Endothelial cell of umbilical vein (primary cell): Measurements from ENCODE around the gene MYL2. TPM values are rescaled to one million over a fixed set of nuclear protein-coding genes. Genes with fewer than 3 reads are reported as not detected.

Experiments used
- BruUV-seq: library from RNA; stranded (reverse); fragments of 400-500 nt; replicated peaks from 2 replicates; lab custom pipeline; 2021; lab: Mats Ljungman, UMichigan
- CTCF ChIA-PET: fragments of 300-600, 350-600 bp; sonication (Branson Sonifier 250); formaldehyde crosslinking; loops from one replicate; lab custom pipeline; 2021; ENCODE audit warnings: antibody characterized with exemption, inconsistent platforms; lab: Charles Lee
- POLR2A ChIA-PET: fragments of 300-600, 350-600 bp; sonication (Branson Sonifier 250); formaldehyde crosslinking; loops from one replicate; lab custom pipeline; 2021; ENCODE audit warnings: antibody characterized with exemption, inconsistent platforms; lab: Charles Lee
- DNase-seq: peaks from one replicate; pipeline ENCODE4 v3.0.0-alpha.2; 2011; ENCODE audit warnings: low read depth, low spot score
- FAIRE-seq: peaks from 2 replicates; lab custom pipeline; 2011; peaks lifted over from hg19 to GRCh38; lab: Jason Lieb, UNC
- H2AFZ ChIP-seq: 2 replicates; pipeline ENCODE4 v1.6.0; 2012; ENCODE audit warnings: low read depth, low read length, control low read depth, inconsistent platforms
- H3K27ac ChIP-seq: 2 replicates; pipeline ENCODE4 v1.5.1; 2011; ENCODE audit warnings: low read depth, mild to moderate bottlenecking, control low read depth, low read length, moderate library complexity; ENCODE audit not compliant: insufficient read depth
- H3K27me3 ChIP-seq, 2 experiments: 2 replicates each; pipeline versions ENCODE4 v1.6.0 to v1.6.1; 2011; ENCODE audit warnings: low read length in 2 of 2, mixed read lengths in 1 of 2; ENCODE audit not compliant: control insufficient read depth in 2 of 2, insufficient read depth in 2 of 2
- H3K36me3 ChIP-seq, 2 experiments: 2 replicates in 1 of 2; 3 replicates in 1 of 2; pipeline ENCODE4 v1.5.1; 2011; ENCODE audit warnings: low read length in 2 of 2, mild to moderate bottlenecking in 1 of 2, moderate library complexity in 1 of 2; ENCODE audit not compliant: control insufficient read depth in 2 of 2, insufficient read depth in 2 of 2; ENCODE audit errors: extremely low read depth in 1 of 2
- H3K4me1 ChIP-seq: 3 replicates; pipeline ENCODE4 v1.5.1; 2011; ENCODE audit warnings: mild to moderate bottlenecking, low read length; ENCODE audit not compliant: control insufficient read depth, insufficient read depth; ENCODE audit errors: extremely low read depth
- H3K4me2 ChIP-seq: 2 replicates; pipeline ENCODE4 v1.6.1; 2011; ENCODE audit warnings: low read length, control low read depth, mixed read lengths; ENCODE audit not compliant: insufficient read depth
- H3K4me3 ChIP-seq, 3 experiments: fragments of 200-600 bp in 1 of 3; sonication (generic), shearing (Covaris generic) in 1 of 3; replicated peaks in 1 of 3; 2 replicates each; pipeline ENCODE4 v1.5.1; 2011 to 2016; ENCODE audit warnings: control low read depth in 3 of 3, low read length in 3 of 3, mild to moderate bottlenecking in 2 of 3, inconsistent platforms in 1 of 3, low read depth in 1 of 3, moderate library complexity in 1 of 3; ENCODE audit not compliant: insufficient read depth in 1 of 3
- H3K79me2 ChIP-seq: 2 replicates; pipeline ENCODE4 v1.6.0; 2012; ENCODE audit warnings: low read length, inconsistent platforms; ENCODE audit not compliant: control insufficient read depth, insufficient read depth
- H3K9ac ChIP-seq: replicated peaks from 2 replicates; pipeline ENCODE3; 2011; ENCODE audit warnings: low read length, control low read depth; ENCODE audit not compliant: insufficient read depth; ENCODE audit errors: extremely low read depth
- H3K9me1 ChIP-seq: replicated peaks from 3 replicates; pipeline ENCODE4 v1.6.0; 2011; ENCODE audit warnings: mild to moderate bottlenecking, low read length; ENCODE audit not compliant: control insufficient read depth, insufficient read depth; ENCODE audit errors: extremely low read depth
- H3K9me3 ChIP-seq: replicated peaks from 2 replicates; pipeline ENCODE4 v1.5.1; 2012; ENCODE audit warnings: low read length, inconsistent platforms; ENCODE audit not compliant: control insufficient read depth, insufficient read depth
- H4K20me1 ChIP-seq: replicated peaks from 2 replicates; pipeline ENCODE3; 2011; ENCODE audit warnings: mild to moderate bottlenecking, low read length; ENCODE audit not compliant: control insufficient read depth, insufficient read depth; ENCODE audit errors: extremely low read depth
- CTCF ChIP-seq, 2 donors: IDR thresholded peaks; 1 replicate in 1 of 2; 2 replicates in 1 of 2; pipeline ENCODE4 v1.5.1; 2011; ENCODE audit warnings: low read length in 2 of 2, mild to moderate bottlenecking in 2 of 2, moderate library complexity in 2 of 2, control low read depth in 1 of 2, inconsistent platforms in 1 of 2, low read depth in 1 of 2; ENCODE audit not compliant: insufficient read depth in 1 of 2; ENCODE audit errors: extremely low read depth in 1 of 2
- EZH2 ChIP-seq: IDR thresholded peaks from 2 replicates; pipeline ENCODE4 v1.6.1; 2012; ENCODE audit warnings: borderline replicate concordance, low read depth, mild to moderate bottlenecking, moderate library complexity, low read length, inconsistent platforms; ENCODE audit not compliant: severe bottlenecking
- JUN ChIP-seq: IDR thresholded peaks from 2 replicates; pipeline ENCODE4 v1.6.1; 2011; ENCODE audit warnings: borderline replicate concordance, low read depth; ENCODE audit not compliant: insufficient read length, insufficient read depth
- MYC ChIP-seq: IDR thresholded peaks from one replicate; pipeline ENCODE4 v1.6.1; 2011; ENCODE audit warnings: mild to moderate bottlenecking, low read depth, low read length
- dilution Hi-C: fragments of 300-500 bp; cut with MboI; formaldehyde crosslinking; loops from one replicate; pipeline ENCODE4 v1.15.0; 2019; ENCODE audit warnings: low sequenced_read_pairs; ENCODE audit not compliant: extremely low pct_ligation_motif_present
- intact Hi-C: fragments of 100-400 bp; cut with micrococcal nuclease; formaldehyde crosslinking; loops from one replicate; pipeline ENCODE4 v1.10.0; 2022
- polyA plus RNA-seq, 4 experiments: library from polyadenylated mRNA; depleted of rRNA in 3 of 4; stranded (reverse) in 3 of 4; unstranded in 1 of 4; fragments of >200 nt; gene quantifications; 2 replicates each; pipeline versions ENCODE4 v1.2.1 to v1.2.3, GENCODE V29; 2011 to 2012; ENCODE audit warnings: missing spikeins in 1 of 4
- total RNA-seq: library from RNA; stranded (reverse); gene quantifications from 2 replicates; pipeline ENCODE4 v1.2.3, GENCODE V29; 2021

Gene MYL2
- total and polyA plus RNA-seq, 2 donors (not counting 3 experiments of a cell fraction or from before 2014, with no cell fraction given): 0.93 TPM; not detected in 1

GRCh38 chr12:110943373-110943772 lies 23.0 kb upstream of the MYL2 start:
- intact Hi-C loops (no loop called here), dilution Hi-C loops (no loop called here)
- ChIA-PET CTCF (interaction anchor here (1.4 kb wide), 1 partner anchor 13 kb away, joined by 3 read pairs; no protein-coding TSS in a partner anchor), POLR2A (no interaction called here)
- Histone ChIP-seq H3K27me3 (peaks cover 0 to 1% of the 10 kb centered on the region in 2 experiments), H3K36me3 (no peaks in the 10 kb centered on the region), H3K79me2 (no peaks in the 10 kb centered on the region), H3K4me3 (no peak overlapping the region), H3K4me1 (no peaks in the 10 kb centered on the region), H4K20me1 (no peaks in the 10 kb centered on the region), H3K9ac (no peak overlapping the region), H3K9me1 (no peaks in the 10 kb centered on the region), H3K9me3 (no peaks in the 10 kb centered on the region), H3K4me2 (no peak overlapping the region), H2AFZ (no peak overlapping the region), H3K27ac (no peak overlapping the region)
- TF ChIP-seq MYC (no peak), CTCF (IDR thresholded peaks at IDR 0.05; ENCODE audit: extremely low read depth in 1 of 2, insufficient read depth in 1 of 2, low read depth in 1 of 2, low read length in 2 of 2) (no peak), JUN (no peak), EZH2 (no peak)
- FAIRE-seq (no peak), DNase-seq (no peak)
- BruUV-seq: no TSS peak

GRCh38 chr12:110941391-110941790 lies 21.0 kb upstream of the MYL2 start:
- no peak overlapping the region for H3K4me3 ChIP-seq
- no peaks in the 10 kb centered on the region for H3K79me2 ChIP-seq
- no peaks in the 10 kb centered on the region for H3K27me3 ChIP-seq
- H3K9me3 ChIP-seq: no peaks in the 10 kb centered on the region
- FAIRE-seq: no peak
- H3K4me1 ChIP-seq: no peaks in the 10 kb centered on the region
- no peak for TF ChIP-seq JUN
- dilution Hi-C loops: no loop called here
- H4K20me1 ChIP-seq: no peaks in the 10 kb centered on the region
- ChIA-PET POLR2A (no interaction called here), CTCF (interaction anchor here (1.3 to 2.1 kb wide), 2 partner anchors 12 to 357 kb away, joined by 3 to 6 read pairs; no protein-coding TSS in a partner anchor)
- intact Hi-C loops: no loop called here
- no peaks in the 10 kb centered on the region for H3K36me3 ChIP-seq
- no peak overlapping the region for H3K27ac ChIP-seq
- no peak overlapping the region for H3K9ac ChIP-seq
- no peaks in the 10 kb centered on the region for H3K9me1 ChIP-seq
- BruUV-seq: no TSS peak
- no peak overlapping the region for H3K4me2 ChIP-seq
- no peak overlapping the region for H2AFZ ChIP-seq
- no peak for DNase-seq
